HPDE6-E6E7 (cell line): ENCODE measurements around the gene OVCH1.
A peak's percentile ranks its signal among the peaks of the same experiment; 100 is the strongest.

Experiments used
- DNase-seq: peaks from one replicate; pipeline ENCODE4 v3.0.0; 2011; ENCODE audit warnings: missing footprints; ENCODE audit errors: extremely low spot score

Gene OVCH1

GRCh38 chr12:29497588-29497987 is at the start of gene OVCH1:
Gene OVCH1 (minus strand): TSS chr12:29497686. CDS start chr12:29497686, 0 bp downstream.
- no peak for DNase-seq

GRCh38 chr12:29547151-29547632 is 49.7 kb upstream of the OVCH1 start:
- DNase-seq, result no peak

GRCh38 chr12:29546000-29546399 is 48.5 kb upstream of the OVCH1 start:
- DNase-seq, result no peak

GRCh38 chr12:29545102-29545467 is 47.6 kb upstream of the OVCH1 start:
- DNase-seq, result no peak

- DNase-seq, result no peak
These were observed 47.1 kb upstream of the OVCH1 start for GRCh38 chr12:29544428-29545101.

GRCh38 chr12:29543036-29543435 is 45.5 kb upstream of the OVCH1 start:
- no peak for DNase-seq

GRCh38 chr12:29537298-29537697 is 39.8 kb upstream of the OVCH1 start:
- peak; percentile 66 for DNase-seq

- no peak for DNase-seq
These were observed 37.4 kb upstream of the OVCH1 start for GRCh38 chr12:29534935-29535334.

- DNase-seq, result no peak
These were observed 36.5 kb upstream of the OVCH1 start for GRCh38 chr12:29533815-29534489.

GRCh38 chr12:29531471-29531870 is 34.0 kb upstream of the OVCH1 start:
- no peak for DNase-seq

GRCh38 chr12:29530436-29530835 is 33.0 kb upstream of the OVCH1 start:
- no peak for DNase-seq

- no peak for DNase-seq
These were observed 30.7 kb upstream of the OVCH1 start for GRCh38 chr12:29528161-29528560.

- DNase-seq, result no peak
These were observed 24.5 kb upstream of the OVCH1 start for GRCh38 chr12:29521951-29522350.

- DNase-seq, result no peak
These were observed 22.2 kb upstream of the OVCH1 start for GRCh38 chr12:29519585-29520182.

GRCh38 chr12:29518407-29518806 is 20.9 kb upstream of the OVCH1 start:
- no peak for DNase-seq

GRCh38 chr12:29517264-29517663 is 19.8 kb upstream of the OVCH1 start:
- no peak for DNase-seq

GRCh38 chr12:29516431-29516875 is 19.0 kb upstream of the OVCH1 start:
- no peak for DNase-seq

GRCh38 chr12:29510591-29511185 is 13.2 kb upstream of the OVCH1 start:
- DNase-seq, result no peak

- no peak for DNase-seq
These were observed 12.0 kb upstream of the OVCH1 start for GRCh38 chr12:29509503-29509902.

- no peak for DNase-seq
These were observed 11.5 kb upstream of the OVCH1 start for GRCh38 chr12:29508949-29509348.

- no peak for DNase-seq
These were observed 7.6 kb upstream of the OVCH1 start for GRCh38 chr12:29505122-29505521.

GRCh38 chr12:29503283-29503682 is 5.8 kb upstream of the OVCH1 start:
- no peak for DNase-seq

- DNase-seq, result no peak
These were observed 1.7 kb upstream of the OVCH1 start for GRCh38 chr12:29499235-29499634.
